HL-60 (cell line): Measurements from ENCODE around the gene AHCY.

Experiments used
- TF ChIP-seq, protein P1 (sequence below): IDR thresholded peaks from one replicate; pipeline ENCODE4 v1.5.1; 2011; ENCODE audit warnings: low read length, control low read depth, inconsistent platforms; ENCODE audit not compliant: insufficient read depth
- TF ChIP-seq, protein P2 (sequence below): IDR thresholded peaks from 2 replicates; pipeline ENCODE4 v1.6.1; 2012; ENCODE audit warnings: low read depth; ENCODE audit not compliant: insufficient replicate concordance

DNA sequence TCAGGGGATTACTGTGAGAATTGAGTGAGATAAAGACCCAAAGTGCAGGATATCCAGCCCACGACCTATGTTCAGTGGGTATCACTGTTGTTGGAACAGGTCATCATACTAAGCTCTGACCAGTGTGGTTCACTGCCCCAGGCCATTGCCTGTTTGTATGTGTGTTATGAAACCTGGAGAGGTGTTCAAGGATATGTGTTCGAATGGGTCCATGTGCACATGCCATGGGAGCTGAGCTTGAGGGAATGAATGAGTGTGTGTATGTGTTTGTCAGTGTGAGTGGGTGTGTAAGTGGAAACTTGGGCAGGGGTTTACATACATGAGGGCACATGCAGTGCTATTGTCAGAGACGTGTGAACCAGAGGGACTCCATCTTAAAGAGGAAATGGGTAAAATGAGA, 17.7 kb upstream of the AHCY start:
- TF ChIP-seq, protein P1, sequence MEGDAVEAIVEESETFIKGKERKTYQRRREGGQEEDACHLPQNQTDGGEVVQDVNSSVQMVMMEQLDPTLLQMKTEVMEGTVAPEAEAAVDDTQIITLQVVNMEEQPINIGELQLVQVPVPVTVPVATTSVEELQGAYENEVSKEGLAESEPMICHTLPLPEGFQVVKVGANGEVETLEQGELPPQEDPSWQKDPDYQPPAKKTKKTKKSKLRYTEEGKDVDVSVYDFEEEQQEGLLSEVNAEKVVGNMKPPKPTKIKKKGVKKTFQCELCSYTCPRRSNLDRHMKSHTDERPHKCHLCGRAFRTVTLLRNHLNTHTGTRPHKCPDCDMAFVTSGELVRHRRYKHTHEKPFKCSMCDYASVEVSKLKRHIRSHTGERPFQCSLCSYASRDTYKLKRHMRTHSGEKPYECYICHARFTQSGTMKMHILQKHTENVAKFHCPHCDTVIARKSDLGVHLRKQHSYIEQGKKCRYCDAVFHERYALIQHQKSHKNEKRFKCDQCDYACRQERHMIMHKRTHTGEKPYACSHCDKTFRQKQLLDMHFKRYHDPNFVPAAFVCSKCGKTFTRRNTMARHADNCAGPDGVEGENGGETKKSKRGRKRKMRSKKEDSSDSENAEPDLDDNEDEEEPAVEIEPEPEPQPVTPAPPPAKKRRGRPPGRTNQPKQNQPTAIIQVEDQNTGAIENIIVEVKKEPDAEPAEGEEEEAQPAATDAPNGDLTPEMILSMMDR = no peak
- TF ChIP-seq, protein P2, sequence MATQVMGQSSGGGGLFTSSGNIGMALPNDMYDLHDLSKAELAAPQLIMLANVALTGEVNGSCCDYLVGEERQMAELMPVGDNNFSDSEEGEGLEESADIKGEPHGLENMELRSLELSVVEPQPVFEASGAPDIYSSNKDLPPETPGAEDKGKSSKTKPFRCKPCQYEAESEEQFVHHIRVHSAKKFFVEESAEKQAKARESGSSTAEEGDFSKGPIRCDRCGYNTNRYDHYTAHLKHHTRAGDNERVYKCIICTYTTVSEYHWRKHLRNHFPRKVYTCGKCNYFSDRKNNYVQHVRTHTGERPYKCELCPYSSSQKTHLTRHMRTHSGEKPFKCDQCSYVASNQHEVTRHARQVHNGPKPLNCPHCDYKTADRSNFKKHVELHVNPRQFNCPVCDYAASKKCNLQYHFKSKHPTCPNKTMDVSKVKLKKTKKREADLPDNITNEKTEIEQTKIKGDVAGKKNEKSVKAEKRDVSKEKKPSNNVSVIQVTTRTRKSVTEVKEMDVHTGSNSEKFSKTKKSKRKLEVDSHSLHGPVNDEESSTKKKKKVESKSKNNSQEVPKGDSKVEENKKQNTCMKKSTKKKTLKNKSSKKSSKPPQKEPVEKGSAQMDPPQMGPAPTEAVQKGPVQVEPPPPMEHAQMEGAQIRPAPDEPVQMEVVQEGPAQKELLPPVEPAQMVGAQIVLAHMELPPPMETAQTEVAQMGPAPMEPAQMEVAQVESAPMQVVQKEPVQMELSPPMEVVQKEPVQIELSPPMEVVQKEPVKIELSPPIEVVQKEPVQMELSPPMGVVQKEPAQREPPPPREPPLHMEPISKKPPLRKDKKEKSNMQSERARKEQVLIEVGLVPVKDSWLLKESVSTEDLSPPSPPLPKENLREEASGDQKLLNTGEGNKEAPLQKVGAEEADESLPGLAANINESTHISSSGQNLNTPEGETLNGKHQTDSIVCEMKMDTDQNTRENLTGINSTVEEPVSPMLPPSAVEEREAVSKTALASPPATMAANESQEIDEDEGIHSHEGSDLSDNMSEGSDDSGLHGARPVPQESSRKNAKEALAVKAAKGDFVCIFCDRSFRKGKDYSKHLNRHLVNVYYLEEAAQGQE = no peak
